ENCODE results near the gene EFNA4. TPM values are rescaled to one million over a fixed set of nuclear protein-coding genes. Genes with fewer than 3 reads are reported as not detected.

The EFNA4 gene
- total and polyA plus RNA-seq, 11 donors: 1.1 to 4.8 (median 2.2) TPM

GRCh38 chr1:155057104-155057503, 6.4 kb upstream of the EFNA4 start:
- DNase-seq: no peak
- no peak for ATAC-seq
- H3K36me3 ChIP-seq: peaks cover 0 to 87% (median 74%) of the 10 kb centered on the region in 9 donors

DNA sequence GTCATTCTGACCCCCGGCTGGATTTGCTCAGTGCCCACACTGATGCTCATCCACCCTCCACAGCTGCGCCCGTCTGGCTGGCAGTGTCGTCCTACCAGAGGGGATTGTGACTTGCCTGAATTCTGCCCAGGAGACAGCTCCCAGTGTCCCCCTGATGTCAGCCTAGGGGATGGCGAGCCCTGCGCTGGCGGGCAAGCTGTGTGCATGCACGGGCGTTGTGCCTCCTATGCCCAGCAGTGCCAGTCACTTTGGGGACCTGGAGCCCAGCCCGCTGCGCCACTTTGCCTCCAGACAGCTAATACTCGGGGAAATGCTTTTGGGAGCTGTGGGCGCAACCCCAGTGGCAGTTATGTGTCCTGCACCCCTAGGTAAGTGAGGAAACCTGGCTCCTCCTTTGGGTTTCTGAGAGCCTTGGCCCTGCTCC, 5.7 kb upstream of the EFNA4 start:
- Histone ChIP-seq H3K4me3 (no peak overlapping the region), H3K27me3 (no peaks in the 10 kb centered on the region), H3K9me3 (no peaks in the 10 kb centered on the region), H3K36me3 (peaks cover 0 to 89% (median 76%) of the 10 kb centered on the region in 9 donors), H3K4me1 (peaks cover 0 to 43% (median 27%) of the 10 kb centered on the region in 12 donors), H3K27ac (no peak overlapping the region)
- no peak for DNase-seq
- intact Hi-C loops (cut with DNase I): loop anchor here in 2 of 10 donors (5.0 to 10.0 kb wide), 2 partner anchors 90 to 103 kb away; partner anchors contain the start of gene PBXIP1 (in 1 of the 2)
- ATAC-seq: no peak
- TF ChIP-seq, protein P1, sequence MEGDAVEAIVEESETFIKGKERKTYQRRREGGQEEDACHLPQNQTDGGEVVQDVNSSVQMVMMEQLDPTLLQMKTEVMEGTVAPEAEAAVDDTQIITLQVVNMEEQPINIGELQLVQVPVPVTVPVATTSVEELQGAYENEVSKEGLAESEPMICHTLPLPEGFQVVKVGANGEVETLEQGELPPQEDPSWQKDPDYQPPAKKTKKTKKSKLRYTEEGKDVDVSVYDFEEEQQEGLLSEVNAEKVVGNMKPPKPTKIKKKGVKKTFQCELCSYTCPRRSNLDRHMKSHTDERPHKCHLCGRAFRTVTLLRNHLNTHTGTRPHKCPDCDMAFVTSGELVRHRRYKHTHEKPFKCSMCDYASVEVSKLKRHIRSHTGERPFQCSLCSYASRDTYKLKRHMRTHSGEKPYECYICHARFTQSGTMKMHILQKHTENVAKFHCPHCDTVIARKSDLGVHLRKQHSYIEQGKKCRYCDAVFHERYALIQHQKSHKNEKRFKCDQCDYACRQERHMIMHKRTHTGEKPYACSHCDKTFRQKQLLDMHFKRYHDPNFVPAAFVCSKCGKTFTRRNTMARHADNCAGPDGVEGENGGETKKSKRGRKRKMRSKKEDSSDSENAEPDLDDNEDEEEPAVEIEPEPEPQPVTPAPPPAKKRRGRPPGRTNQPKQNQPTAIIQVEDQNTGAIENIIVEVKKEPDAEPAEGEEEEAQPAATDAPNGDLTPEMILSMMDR (IDR thresholded peaks at IDR 0.05): no peak
- TF ChIP-seq POLR2A (IDR thresholded peaks at IDR 0.05): no peak
- 94 to 97% (median 96%) methylated on average over 10 to 13 of the region's 13 CpGs for WGBS, 4 donors

More at GRCh38 chr1:155057104-155057503, 6.4 kb upstream of the EFNA4 start:
- no peak overlapping the region for H3K4me3 ChIP-seq
- no peak overlapping the region for H3K27ac ChIP-seq
- 94 to 100% (median 98%) methylated on average over 1 to 8 of the region's 8 CpGs for WGBS, 4 donors
- H3K27me3 ChIP-seq: no peaks in the 10 kb centered on the region
- no peaks in the 10 kb centered on the region for H3K9me3 ChIP-seq
- intact Hi-C loops (cut with DNase I): loop anchor here in 2 of 10 donors (5.0 to 10.0 kb wide), 2 partner anchors 90 to 102 kb away; partner anchors contain the start of gene PBXIP1 (in 1 of the 2)
- TF ChIP-seq, protein P1 (IDR thresholded peaks at IDR 0.05): no peak
- TF ChIP-seq POLR2A (IDR thresholded peaks at IDR 0.05): no peak
- peaks cover 0 to 42% (median 21%) of the 10 kb centered on the region in 12 donors for H3K4me1 ChIP-seq

GRCh38 chr1:155060736-155061135, 2.8 kb upstream of the EFNA4 start:
- peaks cover 0 to 65% (median 54%) of the 10 kb centered on the region in 9 donors for H3K36me3 ChIP-seq
- H3K4me1 ChIP-seq: peaks cover 0 to 48% (median 25%) of the 10 kb centered on the region in 12 donors
- TF ChIP-seq, protein P1 (IDR thresholded peaks at IDR 0.05): no peak
- TF ChIP-seq POLR2A (IDR thresholded peaks at IDR 0.05): no peak
- H3K4me3 ChIP-seq: no peak overlapping the region
- ATAC-seq (no peak), DNase-seq (no peak)
- H3K27ac ChIP-seq: no peak overlapping the region
- H3K9me3 ChIP-seq: no peaks in the 10 kb centered on the region
- H3K27me3 ChIP-seq: no peaks in the 10 kb centered on the region
- WGBS, 4 donors: 63 to 85% (median 78%) methylated on average over 6 to 8 of the region's 8 CpGs
- intact Hi-C loops (cut with DNase I): loop anchor here in 6 of 10 donors (1.0 to 5.0 kb wide), 6 partner anchors 15 to 578 kb away; partner anchors contain the start of genes PYGO2 (in 3 of the 6) and PBXIP1 (in 2 of the 6)

DNA sequence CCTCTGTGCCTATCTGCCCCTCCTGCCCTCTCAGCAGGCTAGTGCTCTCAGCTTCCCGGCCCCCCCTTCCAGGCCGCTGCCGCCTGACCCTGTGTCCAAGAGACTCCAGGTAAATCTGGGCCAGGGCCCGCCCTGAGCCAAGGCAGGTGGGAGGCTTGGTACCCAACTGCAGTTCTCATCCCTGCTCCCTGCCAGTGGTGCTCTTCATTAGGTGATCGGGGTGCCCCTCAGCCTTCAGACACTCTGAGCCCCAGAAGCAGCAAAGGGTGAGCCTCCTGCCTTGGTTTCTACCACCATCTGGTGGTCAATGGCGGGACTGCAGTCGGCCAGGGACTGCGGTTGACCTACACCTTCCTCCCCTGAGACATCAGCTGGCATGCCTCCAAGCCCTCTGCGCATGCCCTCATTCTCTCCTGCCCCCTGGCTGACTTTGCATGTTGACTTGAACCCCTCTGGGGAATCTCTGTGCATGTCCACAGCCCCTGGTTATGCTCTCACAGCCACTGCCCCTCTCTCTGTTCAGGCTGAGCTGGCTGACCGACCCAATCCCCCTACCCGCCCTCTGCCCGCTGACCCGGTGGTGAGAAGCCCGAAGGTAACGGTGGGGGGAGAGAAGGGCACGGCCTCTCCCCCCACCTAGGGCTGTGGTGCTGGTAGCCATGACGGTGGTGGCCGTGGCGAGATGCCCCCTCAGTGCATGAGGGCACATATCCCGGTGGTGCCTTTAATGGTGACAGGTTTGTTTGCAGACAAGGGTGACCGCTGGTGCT, 2.0 kb upstream of the EFNA4 start:
- TF ChIP-seq POLR2A (IDR thresholded peaks at IDR 0.05): no peak
- TF ChIP-seq, protein P1 (IDR thresholded peaks at IDR 0.05): peak; percentile 95 to 99 (median 99)
- Histone ChIP-seq H3K4me3 (peak overlapping the region in 1 of 12 donors; percentile 14), H3K27me3 (no peaks in the 10 kb centered on the region), H3K4me1 (peaks cover 0 to 42% (median 25%) of the 10 kb centered on the region in 12 donors), H3K36me3 (peaks cover 0 to 57% (median 45%) of the 10 kb centered on the region in 9 donors), H3K27ac (no peak overlapping the region), H3K9me3 (no peaks in the 10 kb centered on the region)
- DNase-seq (peak; percentile 84 to 94 (median 87)), ATAC-seq (peak; percentile 44 to 72 (median 57))
- intact Hi-C loops (cut with DNase I): loop anchor here in 6 of 10 donors (1.0 to 5.0 kb wide), 8 partner anchors 16 to 579 kb away; partner anchors contain the start of genes PYGO2 (in 3 of the 6) and PBXIP1 (in 2 of the 6)
- WGBS, 4 donors: 17 to 34% (median 32%) methylated on average over 15 to 21 of the region's 21 CpGs

All from heart left ventricle (tissue), 16 donors.